HG03432 (cell line): ENCODE data around the gene SCAP.
"Not testable (repeated sequence)": the region's sequence is repeated elsewhere in the genome, so short reads cannot be mapped to it uniquely, and the experiment has no call there.

ENCODE experiments used
- ATAC-seq: cut with Tn5 transposase; IDR thresholded peaks from one replicate; pipeline ENCODE4 v1.9.1; 2021; ENCODE audit warnings: mild to moderate bottlenecking, moderate library complexity; ENCODE audit not compliant: unreplicated experiment

The SCAP gene

GRCh38 chr3:47481763-47482162, 6.0 kb upstream of the SCAP start:
- not testable (repeated sequence) for ATAC-seq

- not testable (repeated sequence) for ATAC-seq
Observed at GRCh38 chr3:47480267-47480666, 4.5 kb upstream of the SCAP start.

- ATAC-seq: no peak
Observed at GRCh38 chr3:47479826-47480160, 4.1 kb upstream of the SCAP start.

GRCh38 chr3:47478022-47478421, 2.3 kb upstream of the SCAP start:
- ATAC-seq: no peak

GRCh38 chr3:47476644-47477199, 981 bp upstream of the SCAP start:
- no peak for ATAC-seq

GRCh38 chr3:47476330-47476626, 537 bp upstream of the SCAP start:
- ATAC-seq: no peak

GRCh38 chr3:47475029-47475569, 642 bp downstream of the SCAP start:
- ATAC-seq: no peak

- ATAC-seq: no peak
Observed at GRCh38 chr3:47473391-47473790, 2.4 kb downstream of the SCAP start.

GRCh38 chr3:47469616-47470015, 6.1 kb downstream of the SCAP start:
- no peak for ATAC-seq

GRCh38 chr3:47468315-47468714, 7.4 kb downstream of the SCAP start:
- not testable (repeated sequence) for ATAC-seq

- no peak for ATAC-seq
Observed at GRCh38 chr3:47464588-47464987, 11.2 kb downstream of the SCAP start.

GRCh38 chr3:47459534-47460085, 16.1 kb downstream of the SCAP start:
- not testable (repeated sequence) for ATAC-seq

GRCh38 chr3:47456984-47457383, 18.8 kb downstream of the SCAP start:
- ATAC-seq: no peak

- no peak for ATAC-seq
Observed at GRCh38 chr3:47455806-47456452, 19.8 kb downstream of the SCAP start.

- ATAC-seq: no peak
Observed at GRCh38 chr3:47452453-47453215, 23.1 kb downstream of the SCAP start.

GRCh38 chr3:47444103-47444502, 31.6 kb downstream of the SCAP start:
- no peak for ATAC-seq

- no peak for ATAC-seq
Observed at GRCh38 chr3:47443611-47443995, 32.1 kb downstream of the SCAP start.

- no peak for ATAC-seq
Observed at GRCh38 chr3:47441796-47442551, 33.8 kb downstream of the SCAP start.

- no peak for ATAC-seq
Observed at GRCh38 chr3:47440131-47440530, 35.6 kb downstream of the SCAP start.

GRCh38 chr3:47436180-47436579, 39.6 kb downstream of the SCAP start:
- no peak for ATAC-seq

- ATAC-seq: no peak
Observed at GRCh38 chr3:47434849-47435248, 40.9 kb downstream of the SCAP start.
